Stimulated activated CD4-positive, alpha-beta T cell treated with anti-CD3 and anti-CD28 coated beads, Interleukin-15, amount 100 ng/mL, for 48 hours (primary cell): ENCODE results near the gene ARAF.

Source experiments
- DNase-seq, 2 donors: peaks; one replicate each; pipeline ENCODE4 v3.0.0-alpha.2; 2020; ENCODE audit warnings: low read depth in 2 of 2

The ARAF gene

DNA sequence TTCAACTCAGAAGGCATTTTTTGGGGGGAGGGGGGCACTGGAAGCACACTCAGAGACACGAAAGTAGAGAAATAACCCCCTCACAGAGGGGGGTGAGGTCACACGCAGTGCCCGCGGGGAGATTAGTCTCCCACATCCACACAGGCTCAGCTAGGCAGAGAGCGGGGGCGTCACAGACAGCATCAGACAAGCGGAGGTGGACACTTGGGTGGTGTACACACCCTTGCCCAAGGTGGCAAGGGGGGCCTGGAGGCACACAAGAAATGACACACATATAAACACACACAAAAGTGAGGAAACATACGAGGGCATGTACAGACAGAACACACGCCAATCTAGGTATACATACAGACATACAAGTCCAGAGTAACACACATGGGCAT is 59.3 kb downstream of the ARAF start:
- no peak for DNase-seq
